ENCODE measurements around the gene CHPF. TPM values are rescaled to one million over a fixed set of nuclear protein-coding genes. Genes with fewer than 3 reads are reported as not detected.

The CHPF gene
- total and polyA plus RNA-seq, 11 donors: 74.1 to 209 (median 138) TPM

DNA sequence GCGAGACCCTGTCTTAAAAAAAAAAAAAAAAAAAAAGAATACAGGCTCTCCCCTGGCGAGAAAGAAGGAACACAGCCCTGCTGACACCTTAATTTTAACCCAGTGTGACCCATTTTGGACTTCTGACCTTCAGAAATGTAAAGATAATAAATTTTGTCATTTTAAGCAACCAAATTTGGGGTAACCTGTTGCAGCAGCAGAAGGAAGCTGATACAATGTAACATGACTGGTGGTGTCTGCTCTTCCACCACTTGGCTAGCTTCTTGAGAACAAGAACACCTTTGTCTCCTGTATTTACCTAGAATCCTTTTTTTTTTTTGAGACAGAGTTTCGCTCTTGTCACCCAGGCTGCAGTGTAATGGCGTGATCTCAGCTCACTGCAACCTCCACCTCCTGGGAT lies 47.5 kb upstream of the CHPF start:
- no peak for DNase-seq
- WGBS, 4 donors: 62 to 86% (median 64%) methylated on average over 4 of the region's 4 CpGs
- intact Hi-C loops (cut with DNase I): no loop called here

DNA sequence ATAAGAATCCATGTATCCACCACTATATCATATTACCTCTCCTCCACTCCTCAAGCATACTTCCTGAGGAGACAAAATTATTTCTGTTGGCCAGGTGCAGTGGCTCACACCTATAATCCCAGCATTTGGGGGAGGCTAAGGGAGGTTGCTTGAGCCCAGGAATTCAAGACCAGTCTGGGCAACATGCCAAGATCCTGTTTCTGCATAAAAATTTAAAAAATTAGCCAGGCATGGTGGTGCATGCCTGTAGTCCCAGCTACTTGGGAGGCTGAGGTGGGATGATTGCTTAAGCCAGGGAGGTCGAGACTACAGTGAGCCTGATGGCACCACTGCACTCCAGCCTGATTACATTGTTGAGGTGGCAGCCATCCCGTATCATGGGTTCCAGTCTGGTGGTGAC lies 37.7 kb upstream of the CHPF start:
- Histone ChIP-seq H3K27ac (no peak overlapping the region), H3K4me3 (no peak overlapping the region), H3K4me1 (peaks cover 0 to 1% (median 0%) of the 10 kb centered on the region in 12 donors), H3K27me3 (peaks cover 0 to 12% (median 0%) of the 10 kb centered on the region in 9 donors), H3K36me3 (no peaks in the 10 kb centered on the region), H3K9me3 (no peaks in the 10 kb centered on the region)
- intact Hi-C loops (cut with DNase I): no loop called here
- ATAC-seq (no peak), DNase-seq (no peak)
- no peak for TF ChIP-seq POLR2A (IDR thresholded peaks at IDR 0.05)
- TF ChIP-seq, protein P1, sequence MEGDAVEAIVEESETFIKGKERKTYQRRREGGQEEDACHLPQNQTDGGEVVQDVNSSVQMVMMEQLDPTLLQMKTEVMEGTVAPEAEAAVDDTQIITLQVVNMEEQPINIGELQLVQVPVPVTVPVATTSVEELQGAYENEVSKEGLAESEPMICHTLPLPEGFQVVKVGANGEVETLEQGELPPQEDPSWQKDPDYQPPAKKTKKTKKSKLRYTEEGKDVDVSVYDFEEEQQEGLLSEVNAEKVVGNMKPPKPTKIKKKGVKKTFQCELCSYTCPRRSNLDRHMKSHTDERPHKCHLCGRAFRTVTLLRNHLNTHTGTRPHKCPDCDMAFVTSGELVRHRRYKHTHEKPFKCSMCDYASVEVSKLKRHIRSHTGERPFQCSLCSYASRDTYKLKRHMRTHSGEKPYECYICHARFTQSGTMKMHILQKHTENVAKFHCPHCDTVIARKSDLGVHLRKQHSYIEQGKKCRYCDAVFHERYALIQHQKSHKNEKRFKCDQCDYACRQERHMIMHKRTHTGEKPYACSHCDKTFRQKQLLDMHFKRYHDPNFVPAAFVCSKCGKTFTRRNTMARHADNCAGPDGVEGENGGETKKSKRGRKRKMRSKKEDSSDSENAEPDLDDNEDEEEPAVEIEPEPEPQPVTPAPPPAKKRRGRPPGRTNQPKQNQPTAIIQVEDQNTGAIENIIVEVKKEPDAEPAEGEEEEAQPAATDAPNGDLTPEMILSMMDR (IDR thresholded peaks at IDR 0.05): no peak
- 70 to 82% (median 78%) methylated on average over 2 of the region's 2 CpGs for WGBS, 4 donors

More for the DNA sequence above, 47.5 kb upstream of the CHPF start:
- no peak for ATAC-seq
- H3K4me3 ChIP-seq: no peak overlapping the region
- no peaks in the 10 kb centered on the region for H3K36me3 ChIP-seq
- H3K27me3 ChIP-seq: no peaks in the 10 kb centered on the region
- TF ChIP-seq, protein P1 (IDR thresholded peaks at IDR 0.05): no peak
- no peak for TF ChIP-seq POLR2A (IDR thresholded peaks at IDR 0.05)
- no peaks in the 10 kb centered on the region for H3K9me3 ChIP-seq
- H3K27ac ChIP-seq: no peak overlapping the region
- peaks cover 0 to 6% (median 0%) of the 10 kb centered on the region in 12 donors for H3K4me1 ChIP-seq

DNA sequence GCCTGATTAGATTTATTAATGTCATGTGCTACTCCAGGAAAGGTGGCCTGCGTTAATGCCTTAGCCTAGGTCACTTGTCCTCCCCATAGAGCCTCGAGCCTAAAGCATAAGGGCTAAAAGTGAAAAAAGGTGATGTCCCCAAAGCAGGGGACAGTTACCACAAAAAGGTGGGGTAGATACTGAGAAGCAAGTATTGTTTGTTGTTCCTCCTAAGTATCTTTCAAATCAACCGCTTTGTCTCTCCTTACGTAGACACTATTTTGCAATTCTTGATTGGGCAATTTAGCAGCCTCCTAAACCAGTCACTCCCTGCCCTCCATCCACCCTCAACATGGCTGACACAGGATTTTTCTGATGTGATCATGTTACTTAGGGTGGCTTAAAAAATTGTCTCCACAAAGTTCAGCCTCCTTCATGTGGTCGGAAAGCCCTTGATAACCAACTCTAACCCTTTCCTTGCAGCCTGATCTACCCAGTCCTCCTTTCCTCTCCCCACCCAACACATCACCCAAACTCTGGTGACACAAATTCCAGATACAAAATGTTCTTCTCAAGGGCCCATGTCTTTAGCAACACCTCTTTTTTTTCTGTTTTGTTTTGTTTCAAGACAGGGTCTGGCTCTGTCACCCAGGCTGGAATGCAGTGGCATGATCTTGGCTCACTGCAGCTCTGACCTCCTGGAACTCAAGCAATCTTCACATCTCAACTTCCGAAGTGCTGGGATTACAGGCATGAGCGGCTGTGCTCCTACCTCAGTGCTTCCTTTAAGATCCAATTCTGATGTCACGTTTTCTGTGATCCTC lies 35.4 kb upstream of the CHPF start:
- ATAC-seq: no peak

More for the DNA sequence above, 35.4 kb upstream of the CHPF start:
- Histone ChIP-seq H3K4me1 (peaks cover 0 to 10% (median 0%) of the 10 kb centered on the region in 12 donors), H3K36me3 (no peaks in the 10 kb centered on the region), H3K27me3 (peaks cover 0 to 12% (median 0%) of the 10 kb centered on the region in 9 donors), H3K27ac (no peak overlapping the region), H3K4me3 (no peak overlapping the region), H3K9me3 (no peaks in the 10 kb centered on the region)
- no peak for DNase-seq
- 71 to 80% (median 73%) methylated on average over 8 of the region's 8 CpGs for WGBS, 4 donors
- intact Hi-C loops (cut with DNase I): no loop called here
- TF ChIP-seq POLR2A (IDR thresholded peaks at IDR 0.05): no peak
- TF ChIP-seq, protein P1 (IDR thresholded peaks at IDR 0.05): no peak
